ENCODE results near the gene CEP131.

DNA sequence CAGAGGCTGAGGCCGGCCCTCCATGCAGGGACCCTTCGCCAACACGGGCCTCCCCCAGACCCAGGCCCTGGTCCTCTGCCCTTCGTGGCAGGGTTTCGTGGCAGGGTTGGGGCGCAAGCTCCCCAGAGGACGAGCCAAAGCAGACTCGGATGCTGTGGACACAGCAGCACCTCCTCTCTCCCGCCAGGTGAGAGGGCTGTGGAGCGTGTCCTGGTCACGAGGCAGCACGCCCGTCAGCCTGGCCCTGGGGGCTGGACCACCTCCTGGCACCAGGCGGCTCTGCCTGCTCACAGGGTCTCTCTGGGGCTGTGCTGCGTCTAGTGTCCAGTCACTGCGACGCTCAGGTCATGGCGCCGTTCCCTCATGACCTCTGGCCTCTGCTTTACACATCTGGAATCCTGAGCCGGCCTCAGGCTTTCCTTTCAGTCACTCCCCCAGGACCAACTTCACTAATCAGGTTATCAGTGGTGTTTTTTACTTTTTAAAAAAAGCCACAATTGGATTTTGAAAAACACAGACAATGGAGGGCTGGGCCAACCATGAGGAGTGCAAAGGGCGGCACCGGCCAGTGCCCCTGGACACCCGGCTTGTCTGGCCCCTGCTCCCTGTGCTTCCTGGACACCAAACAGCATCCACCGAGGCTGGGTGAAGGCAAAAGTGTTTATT is 21.7 kb upstream of the CEP131 start:
- TF ChIP-seq, protein P1, sequence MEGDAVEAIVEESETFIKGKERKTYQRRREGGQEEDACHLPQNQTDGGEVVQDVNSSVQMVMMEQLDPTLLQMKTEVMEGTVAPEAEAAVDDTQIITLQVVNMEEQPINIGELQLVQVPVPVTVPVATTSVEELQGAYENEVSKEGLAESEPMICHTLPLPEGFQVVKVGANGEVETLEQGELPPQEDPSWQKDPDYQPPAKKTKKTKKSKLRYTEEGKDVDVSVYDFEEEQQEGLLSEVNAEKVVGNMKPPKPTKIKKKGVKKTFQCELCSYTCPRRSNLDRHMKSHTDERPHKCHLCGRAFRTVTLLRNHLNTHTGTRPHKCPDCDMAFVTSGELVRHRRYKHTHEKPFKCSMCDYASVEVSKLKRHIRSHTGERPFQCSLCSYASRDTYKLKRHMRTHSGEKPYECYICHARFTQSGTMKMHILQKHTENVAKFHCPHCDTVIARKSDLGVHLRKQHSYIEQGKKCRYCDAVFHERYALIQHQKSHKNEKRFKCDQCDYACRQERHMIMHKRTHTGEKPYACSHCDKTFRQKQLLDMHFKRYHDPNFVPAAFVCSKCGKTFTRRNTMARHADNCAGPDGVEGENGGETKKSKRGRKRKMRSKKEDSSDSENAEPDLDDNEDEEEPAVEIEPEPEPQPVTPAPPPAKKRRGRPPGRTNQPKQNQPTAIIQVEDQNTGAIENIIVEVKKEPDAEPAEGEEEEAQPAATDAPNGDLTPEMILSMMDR (IDR thresholded peaks at IDR 0.05): no peak
- TF ChIP-seq POLR2A (IDR thresholded peaks at IDR 0.05): no peak
- TF ChIP-seq EP300 (IDR thresholded peaks at IDR 0.05): no peak

Data from tibial nerve (tissue), 4 donors.